Loucy (cell line): ENCODE results near the gene AKAP6.
"Not testable (repeated sequence)": the region's sequence is repeated elsewhere in the genome, so short reads cannot be mapped to it uniquely, and the experiment has no call there.

Source experiments
- EZH2phosphoT487 ChIP-seq: fragments of 200-600 bp; IDR thresholded peaks from 2 replicates; pipeline ENCODE4 v1.6.1; 2018; ENCODE audit warnings: antibody characterized with exemption, mild to moderate bottlenecking, moderate library complexity, borderline replicate concordance
- TF ChIP-seq, protein P1 (sequence below): fragments of 200-600 bp; sonication (generic); conservative IDR thresholded peaks from 2 replicates; pipeline ENCODE4 v1.5.1; 2014; ENCODE audit warnings: mild to moderate bottlenecking, antibody characterized with exemption, low read length

DNA sequence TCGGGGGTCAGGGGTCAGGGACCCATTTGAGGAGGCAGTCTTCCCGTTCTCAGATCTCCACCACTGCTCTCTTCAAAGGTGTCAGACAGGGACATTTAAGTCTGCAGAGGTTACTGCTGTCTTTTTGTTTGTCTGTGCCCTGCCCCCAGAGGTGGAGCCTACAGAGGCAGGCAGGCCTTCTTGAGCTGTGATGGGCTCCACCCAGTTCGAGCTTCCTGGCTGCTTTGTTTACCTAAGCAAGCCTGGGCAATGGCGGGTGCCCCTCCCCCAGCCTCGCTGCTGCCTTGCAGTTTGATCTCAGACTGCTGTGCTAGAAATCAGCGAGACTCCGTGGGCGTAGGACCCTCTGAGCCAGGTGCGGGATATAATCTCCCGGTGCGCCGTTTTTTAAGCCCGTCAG, 254.3 kb downstream of the AKAP6 start:
- TF ChIP-seq, protein P1, sequence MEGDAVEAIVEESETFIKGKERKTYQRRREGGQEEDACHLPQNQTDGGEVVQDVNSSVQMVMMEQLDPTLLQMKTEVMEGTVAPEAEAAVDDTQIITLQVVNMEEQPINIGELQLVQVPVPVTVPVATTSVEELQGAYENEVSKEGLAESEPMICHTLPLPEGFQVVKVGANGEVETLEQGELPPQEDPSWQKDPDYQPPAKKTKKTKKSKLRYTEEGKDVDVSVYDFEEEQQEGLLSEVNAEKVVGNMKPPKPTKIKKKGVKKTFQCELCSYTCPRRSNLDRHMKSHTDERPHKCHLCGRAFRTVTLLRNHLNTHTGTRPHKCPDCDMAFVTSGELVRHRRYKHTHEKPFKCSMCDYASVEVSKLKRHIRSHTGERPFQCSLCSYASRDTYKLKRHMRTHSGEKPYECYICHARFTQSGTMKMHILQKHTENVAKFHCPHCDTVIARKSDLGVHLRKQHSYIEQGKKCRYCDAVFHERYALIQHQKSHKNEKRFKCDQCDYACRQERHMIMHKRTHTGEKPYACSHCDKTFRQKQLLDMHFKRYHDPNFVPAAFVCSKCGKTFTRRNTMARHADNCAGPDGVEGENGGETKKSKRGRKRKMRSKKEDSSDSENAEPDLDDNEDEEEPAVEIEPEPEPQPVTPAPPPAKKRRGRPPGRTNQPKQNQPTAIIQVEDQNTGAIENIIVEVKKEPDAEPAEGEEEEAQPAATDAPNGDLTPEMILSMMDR: not testable (repeated sequence)
- not testable (repeated sequence) for TF ChIP-seq EZH2phosphoT487
